K562 (cell line): ENCODE results near the gene ZFAND3. TPM values are rescaled to one million over a fixed set of nuclear protein-coding genes. Genes with fewer than 3 reads are reported as not detected.
A peak's percentile ranks its signal among the peaks of the same experiment; 100 is the strongest.

ENCODE experiments used
- ATAC-seq: fragments of 200-7000 bp; cut with Tn5 transposase; 3 replicates; pipeline ENCODE4 v1.9.1; 2020; ENCODE audit warnings: moderate library complexity
- BruUV-seq: library from RNA; stranded (reverse); fragments of 400-500 nt; replicated peaks from 2 replicates; lab custom pipeline; 2021; lab: Mats Ljungman, UMichigan
- CTCF ChIA-PET: fragments of 300-600 bp; formaldehyde crosslinking; extraction: SDS; loops from one replicate; lab custom pipeline; 2021; ENCODE audit warnings: low intra/inter-chr PET ratio; lab: Yijun Ruan, JAX
- POLR2A ChIA-PET: fragments of 300-600, 350-650 bp; sonication (Branson Sonifier 250); formaldehyde crosslinking; extraction: SDS; loops from one replicate; lab custom pipeline; 2021; ENCODE audit warnings: antibody characterized with exemption, inconsistent platforms; lab: Yijun Ruan, JAX
- DNase-seq, 4 experiments: peaks; one replicate each; pipeline versions ENCODE4 v3.0.0 to v3.0.0-alpha.2; 2011 to 2018; ENCODE audit warnings: low spot score in 3 of 4, mixed read lengths in 3 of 4; ENCODE audit errors: extremely low read depth in 1 of 4
- FAIRE-seq: peaks from 2 replicates; lab custom pipeline; 2011; peaks lifted over from hg19 to GRCh38; lab: Jason Lieb, UNC
- H2AFZ ChIP-seq: 2 replicates; pipeline ENCODE4 v1.6.0; 2011; ENCODE audit warnings: low read depth, low read length, control low read depth, inconsistent platforms
- H3K27ac ChIP-seq: fragments of 200-600 bp; 3 replicates; pipeline ENCODE4 v1.8.0; 2011; ENCODE audit warnings: low read depth, mild to moderate bottlenecking, control low read depth, inconsistent platforms, low read length, moderate library complexity, mixed read lengths; ENCODE audit errors: extremely low read depth
- H3K27me3 ChIP-seq, 2 experiments: fragments of 300-600 bp in 1 of 2; 2 replicates in 1 of 2; 3 replicates in 1 of 2; pipeline versions ENCODE4 v1.6.0 to v1.8.0; 2011; ENCODE audit warnings: inconsistent platforms in 2 of 2, low read length in 2 of 2, mild to moderate bottlenecking in 1 of 2, mixed read lengths in 1 of 2, moderate library complexity in 1 of 2; ENCODE audit not compliant: control insufficient read depth in 2 of 2, insufficient read depth in 2 of 2
- H3K36me3 ChIP-seq: fragments of 300-600 bp; 3 replicates; pipeline ENCODE4 v1.8.0; 2011; ENCODE audit warnings: mild to moderate bottlenecking, low read length, inconsistent platforms; ENCODE audit not compliant: control insufficient read depth, insufficient read depth
- H3K4me1 ChIP-seq, 2 experiments: fragments of 200-600 bp in 1 of 2; replicated peaks in 1 of 2; 2 replicates in 1 of 2; 3 replicates in 1 of 2; pipeline versions ENCODE4 v1.5.1 to v1.8.0; 2011; ENCODE audit warnings: inconsistent platforms in 2 of 2, low read length in 2 of 2, mild to moderate bottlenecking in 1 of 2, mixed read lengths in 1 of 2, moderate library complexity in 1 of 2; ENCODE audit not compliant: control insufficient read depth in 2 of 2, insufficient read depth in 2 of 2
- H3K4me2 ChIP-seq: 2 replicates; pipeline ENCODE4 v1.6.1; 2011; ENCODE audit warnings: low read length, control low read depth, inconsistent platforms, mixed read lengths; ENCODE audit not compliant: insufficient read depth
- H3K4me3 ChIP-seq: fragments of 200-600 bp; sonication (generic), shearing (Covaris generic); 2 replicates; pipeline ENCODE4 v1.5.1; 2016; ENCODE audit warnings: control low read depth, inconsistent platforms
- H3K79me2 ChIP-seq: fragments of 200-600 bp; 3 replicates; pipeline ENCODE4 v1.8.0; 2011; ENCODE audit warnings: low read length, inconsistent platforms; ENCODE audit not compliant: control insufficient read depth, insufficient read depth
- H3K9ac ChIP-seq, 2 experiments: 2 replicates each; pipeline versions ENCODE4 v1.6.0 to v1.6.1; 2011; ENCODE audit warnings: low read depth in 2 of 2, low read length in 2 of 2, control low read depth in 1 of 2, inconsistent platforms in 1 of 2, mild to moderate bottlenecking in 1 of 2, mixed read lengths in 1 of 2; ENCODE audit not compliant: insufficient read depth in 1 of 2
- H3K9me1 ChIP-seq: one replicate; pipeline ENCODE4 v1.6.0; 2011; ENCODE audit warnings: inconsistent platforms, mild to moderate bottlenecking, low read length, moderate library complexity; ENCODE audit not compliant: control insufficient read depth, insufficient read depth
- H3K9me3 ChIP-seq: replicated peaks from 2 replicates; pipeline ENCODE4 v1.5.1; 2011; ENCODE audit warnings: low read depth, low read length, inconsistent platforms; ENCODE audit not compliant: control insufficient read depth, insufficient read depth
- H4K20me1 ChIP-seq: replicated peaks from 2 replicates; pipeline ENCODE4 v1.6.1; 2011; ENCODE audit warnings: low read length, inconsistent platforms, mixed read lengths; ENCODE audit not compliant: control insufficient read depth, insufficient read depth
- ARID2 ChIP-seq: fragments of 450-650 bp; IDR thresholded peaks from 2 replicates; pipeline ENCODE4 v1.6.1; 2017; ENCODE audit warnings: antibody characterized with exemption, mild to moderate bottlenecking
- ATF1 ChIP-seq, 2 experiments: fragments of 450-650 bp in 1 of 2; IDR thresholded peaks; 2 replicates each; pipeline ENCODE4 v1.6.1; 2016; ENCODE audit warnings: missing compliant biosample characterization in 1 of 2, missing genetic modification characterization in 1 of 2
- CHCHD3 ChIP-seq: fragments of 250-450 bp; sonication (Bioruptor Pico); IDR thresholded peaks from 2 replicates; pipeline ENCODE4 v2.1.2; 2022; ENCODE audit warnings: mild to moderate bottlenecking
- ETV1 ChIP-seq: fragments of 450-650 bp; conservative IDR thresholded peaks from 2 replicates; pipeline ENCODE4 v1.6.1; 2016; ENCODE audit warnings: missing genetic modification characterization, control low read depth, low read depth, missing compliant biosample characterization
- HDGF ChIP-seq: fragments of 450-650 bp; IDR thresholded peaks from 2 replicates; pipeline ENCODE4 v1.6.1; 2016
- MCM3 ChIP-seq: fragments of 450-650 bp; IDR thresholded peaks from 2 replicates; pipeline ENCODE4 v1.6.1; 2016
- MED1 ChIP-seq: sonication (generic); formaldehyde crosslinking; IDR thresholded peaks from 2 replicates; pipeline ENCODE4 v1.8.1; 2023; ENCODE audit warnings: missing genetic modification reagents, borderline replicate concordance
- NCOR1 ChIP-seq: fragments of 450-650 bp; IDR thresholded peaks from 2 replicates; pipeline ENCODE4 v1.6.1; 2016; ENCODE audit warnings: mild to moderate bottlenecking, moderate library complexity
- NFIC ChIP-seq: fragments of 450-650 bp; IDR thresholded peaks from 2 replicates; pipeline ENCODE4 v1.6.1; 2017; ENCODE audit warnings: mild to moderate bottlenecking, inconsistent platforms
- RCOR1 ChIP-seq, 2 experiments: IDR thresholded peaks; 2 replicates each; pipeline ENCODE4 v1.6.1; 2012; ENCODE audit warnings: low read depth in 2 of 2, low read length in 2 of 2, borderline replicate concordance in 1 of 2, improper control_type of control experiment in 1 of 2
- TAF9B ChIP-seq: fragments of 450-650 bp; IDR thresholded peaks from 2 replicates; pipeline ENCODE4 v1.6.1; 2018; ENCODE audit warnings: mild to moderate bottlenecking; ENCODE audit not compliant: partially characterized antibody
- TAL1 ChIP-seq: fragments of 450-650 bp; IDR thresholded peaks from 2 replicates; pipeline ENCODE4 v1.6.1; 2016; ENCODE audit warnings: mild to moderate bottlenecking
- TCF3 ChIP-seq: sonication (generic); formaldehyde crosslinking; IDR thresholded peaks from 2 replicates; pipeline ENCODE4 v1.4.0; 2020; ENCODE audit warnings: mild to moderate bottlenecking, missing genetic modification reagents
- THRAP3 ChIP-seq: fragments of 450-650 bp; IDR thresholded peaks from 2 replicates; pipeline ENCODE4 v1.6.1; 2016; ENCODE audit warnings: mild to moderate bottlenecking, inconsistent platforms, borderline replicate concordance
- TRIM24 ChIP-seq, 2 experiments: fragments of 450-650 bp; IDR thresholded peaks; 2 replicates each; pipeline ENCODE4 v1.6.1; 2016
- YY1 ChIP-seq, 3 experiments: IDR thresholded peaks; 2 replicates each; pipeline ENCODE4 v1.6.1; 2011; ENCODE audit warnings: low read length in 2 of 3, mild to moderate bottlenecking in 2 of 3, moderate library complexity in 2 of 3, borderline replicate concordance in 1 of 3, control low read depth in 1 of 3, low read depth in 1 of 3; ENCODE audit not compliant: insufficient read depth in 3 of 3, insufficient replicate concordance in 2 of 3, control insufficient read depth in 1 of 3, insufficient read length in 1 of 3; ENCODE audit errors: extremely low read depth in 1 of 3
- ZKSCAN8 ChIP-seq: fragments of 200-800 bp; sonication (Bioruptor generic); IDR thresholded peaks from 2 replicates; pipeline ENCODE4 v1.6.1; 2016; ENCODE audit warnings: missing genetic modification characterization, missing compliant biosample characterization
- ZNF3 ChIP-seq: fragments of 250-450 bp; sonication (Bioruptor Pico); IDR thresholded peaks from 2 replicates; pipeline ENCODE4 v1.5.0; 2021; ENCODE audit warnings: mild to moderate bottlenecking, moderate library complexity
- ZNF324 ChIP-seq: fragments of 250-450 bp; sonication (Bioruptor Pico); IDR thresholded peaks from 2 replicates; pipeline ENCODE4 v1.4.0; 2020; ENCODE audit warnings: mild to moderate bottlenecking
- ZNF551 ChIP-seq: fragments of 250-450 bp; sonication (Bioruptor Pico); IDR thresholded peaks from 2 replicates; pipeline ENCODE4 v1.5.0; 2021; ENCODE audit warnings: mild to moderate bottlenecking, moderate library complexity
- ZNF76 ChIP-seq: fragments of 250-450 bp; sonication (Bioruptor Pico); IDR thresholded peaks from 2 replicates; pipeline ENCODE4 v1.4.0; 2020; ENCODE audit warnings: mild to moderate bottlenecking, moderate library complexity, borderline replicate concordance
- WGBS: fragments of 100-300 bp; shearing (Covaris generic); methylation state at CpG from one replicate; pipeline ENCODE4 v1.1.6; 2016; ENCODE audit warnings: low coverage, mixed read lengths; ENCODE audit not compliant: insufficient coverage; ENCODE audit errors: missing lambda C conversion rate; 5-methylcytosine and 5-hydroxymethylcytosine counted together
- in situ Hi-C: fragments of 300-500 bp; cut with MboI; formaldehyde crosslinking; loops from 4 replicates; pipeline ENCODE4 v1.15.0; 2018; ENCODE audit warnings: inconsistent platforms, mixed read lengths
- intact Hi-C: fragments of 100-400 bp; cut with micrococcal nuclease; formaldehyde crosslinking; loops from 2 replicates; pipeline ENCODE4 v1.14.2; 2022
- polyA plus RNA-seq, 8 experiments: library from polyadenylated mRNA; depleted of rRNA in 4 of 8; stranded (reverse) in 5 of 8; unstranded in 3 of 8; fragments of >200 nt; fragmentation: Nextera tagmentation in 2 of 8; fragmentation: Illumina TruSeq in 1 of 8; extraction: Ambion mirVana in 2 of 8; extraction: Trizol in 1 of 8; gene quantifications; 2 replicates each; pipeline versions ENCODE4 v1.2.1 to v1.2.3, GENCODE V29; 2011 to 2014; ENCODE audit warnings: inconsistent platforms in 1 of 8, missing spikeins in 1 of 8
- total RNA-seq, 7 experiments: library from RNA; depleted of rRNA in 6 of 7; stranded (reverse); fragments of >200 nt in 6 of 7; fragmentation: Illumina TruSeq in 2 of 7; extraction: Trizol in 2 of 7; gene quantifications; 2 replicates each; pipeline versions ENCODE4 v1.2.1 to v1.2.3, GENCODE V29; 2011 to 2021; ENCODE audit warnings: low replicate concordance in 1 of 7
- TF ChIP-seq, protein P1 (sequence below), 3 experiments: fragments of 200-800 bp in 1 of 3; fragments of 250-450 bp in 1 of 3; fragments of 450-650 bp in 1 of 3; sonication (Bioruptor Pico) in 1 of 3; sonication (Bioruptor generic) in 1 of 3; formaldehyde crosslinking in 1 of 3; IDR thresholded peaks; 2 replicates each; pipeline versions ENCODE4 v1.6.1 to v1.8.0; 2016 to 2022; ENCODE audit warnings: mild to moderate bottlenecking in 2 of 3, missing genetic modification characterization in 2 of 3, missing compliant biosample characterization in 1 of 3, moderate library complexity in 1 of 3

The ZFAND3 gene
- total and polyA plus RNA-seq, 9 of the 15 experiments (the other 6 are each of a cell fraction or from before 2014, with no cell fraction given): 0.81 to 26.6 (median 11.8) TPM

DNA sequence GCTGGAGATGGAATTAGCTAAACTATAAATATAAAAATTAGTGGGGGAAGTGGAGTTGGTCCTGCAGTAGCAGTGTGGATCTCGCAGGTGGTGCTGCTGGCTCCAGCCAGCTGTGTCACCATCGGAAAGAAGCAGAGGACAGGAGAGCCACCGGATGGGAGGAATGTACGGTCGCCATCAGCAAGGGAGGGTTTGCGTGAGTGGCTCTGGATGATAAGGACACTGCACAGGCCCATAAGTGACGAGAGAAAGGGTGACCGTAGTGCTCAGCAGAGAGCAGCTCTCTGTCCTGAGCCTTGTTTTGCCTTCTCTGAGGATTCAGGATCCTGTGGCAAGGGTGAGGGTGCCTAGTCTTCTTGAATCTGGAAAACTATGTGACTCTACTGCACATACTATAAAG lies 378.7 kb downstream of the ZFAND3 start:
- no peak overlapping the region for H3K4me3 ChIP-seq
- intact Hi-C loops (no loop called here), in situ Hi-C loops (no loop called here)
- H3K27me3 ChIP-seq: peaks cover 8 to 24% of the 10 kb centered on the region in 2 experiments; a peak in 4 of 5 replicates
- H3K4me2 ChIP-seq: no peak overlapping the region
- peak; percentile 55 for FAIRE-seq
- no peaks in the 10 kb centered on the region for H3K9me3 ChIP-seq
- H3K4me1 ChIP-seq: no peaks in the 10 kb centered on the region
- ATAC-seq: peak; percentile 98
- ChIA-PET POLR2A (interaction anchor here (0.9 to 1.2 kb wide), 2 partner anchors 10 to 11 kb away, joined by 5 to 6 read pairs; no protein-coding TSS in a partner anchor), CTCF (no interaction called here)
- DNase-seq: peak in 2 of 4 experiments; percentile 61 to 70
- 0 out of 2 replicates have a peak, but pooled peaks cover 4% of the 10 kb centered on the region for H4K20me1 ChIP-seq
- BruUV-seq: no TSS peak
- H3K27ac ChIP-seq: no peak overlapping the region
- H3K79me2 ChIP-seq: no peaks in the 10 kb centered on the region
- H3K36me3 ChIP-seq: no peaks in the 10 kb centered on the region
- no peak overlapping the region for H3K9ac ChIP-seq
- H3K9me1 ChIP-seq: no peaks in the 10 kb centered on the region
- 2% methylated on average over 8 of the region's 8 CpGs for WGBS
- H2AFZ ChIP-seq: no peak overlapping the region
- TF ChIP-seq ZNF551 (CRISPR knock-in tag) (no peak), YY1 (IDR thresholded peaks at IDR 0.05; ENCODE audit: borderline replicate concordance in 1 of 3, control insufficient read depth in 1 of 3, extremely low read depth in 1 of 3, insufficient read depth in 3 of 3, insufficient read length in 1 of 3, insufficient replicate concordance in 2 of 3, low read depth in 1 of 3, low read length in 2 of 3) (peak in 1 of 3 experiments; percentile 31), TCF3 (CRISPR knock-in tag) (peak; percentile 79), ATF1 (CRISPR knock-in tag; IDR thresholded peaks at IDR 0.05) (no peak), ATF1 (tag; IDR thresholded peaks at IDR 0.05) (no peak), ZNF324 (CRISPR knock-in tag) (no peak), ARID2 (no peak), TRIM24 (IDR thresholded peaks at IDR 0.05) (0 out of 4 replicates have a peak, but pooled peaks of 1 of the 2 experiments have one; percentile 52), MED1 (CRISPR knock-in tag) (no peak), ZNF76 (CRISPR knock-in tag) (no peak), ETV1 (peak; percentile 83), ZNF3 (CRISPR knock-in tag) (no peak), TAF9B (no peak), NFIC (0 out of 2 replicates have a peak, but pooled peaks have one; percentile 20), HDGF (no peak), THRAP3 (no peak), ZKSCAN8 (CRISPR knock-in tag) (no peak), CHCHD3 (CRISPR knock-in tag) (no peak), RCOR1 (IDR thresholded peaks at IDR 0.05; ENCODE audit: borderline replicate concordance in 1 of 2, low read depth in 2 of 2, low read length in 2 of 2) (peak in 1 of 2 experiments; percentile 63; a peak in 2 of 4 replicates), NCOR1 (0 out of 2 replicates have a peak, but pooled peaks have one; percentile 17), TAL1 (peak; percentile 58; the same call in 1 of the 2 replicates), MCM3 (no peak)
- TF ChIP-seq, protein P1, sequence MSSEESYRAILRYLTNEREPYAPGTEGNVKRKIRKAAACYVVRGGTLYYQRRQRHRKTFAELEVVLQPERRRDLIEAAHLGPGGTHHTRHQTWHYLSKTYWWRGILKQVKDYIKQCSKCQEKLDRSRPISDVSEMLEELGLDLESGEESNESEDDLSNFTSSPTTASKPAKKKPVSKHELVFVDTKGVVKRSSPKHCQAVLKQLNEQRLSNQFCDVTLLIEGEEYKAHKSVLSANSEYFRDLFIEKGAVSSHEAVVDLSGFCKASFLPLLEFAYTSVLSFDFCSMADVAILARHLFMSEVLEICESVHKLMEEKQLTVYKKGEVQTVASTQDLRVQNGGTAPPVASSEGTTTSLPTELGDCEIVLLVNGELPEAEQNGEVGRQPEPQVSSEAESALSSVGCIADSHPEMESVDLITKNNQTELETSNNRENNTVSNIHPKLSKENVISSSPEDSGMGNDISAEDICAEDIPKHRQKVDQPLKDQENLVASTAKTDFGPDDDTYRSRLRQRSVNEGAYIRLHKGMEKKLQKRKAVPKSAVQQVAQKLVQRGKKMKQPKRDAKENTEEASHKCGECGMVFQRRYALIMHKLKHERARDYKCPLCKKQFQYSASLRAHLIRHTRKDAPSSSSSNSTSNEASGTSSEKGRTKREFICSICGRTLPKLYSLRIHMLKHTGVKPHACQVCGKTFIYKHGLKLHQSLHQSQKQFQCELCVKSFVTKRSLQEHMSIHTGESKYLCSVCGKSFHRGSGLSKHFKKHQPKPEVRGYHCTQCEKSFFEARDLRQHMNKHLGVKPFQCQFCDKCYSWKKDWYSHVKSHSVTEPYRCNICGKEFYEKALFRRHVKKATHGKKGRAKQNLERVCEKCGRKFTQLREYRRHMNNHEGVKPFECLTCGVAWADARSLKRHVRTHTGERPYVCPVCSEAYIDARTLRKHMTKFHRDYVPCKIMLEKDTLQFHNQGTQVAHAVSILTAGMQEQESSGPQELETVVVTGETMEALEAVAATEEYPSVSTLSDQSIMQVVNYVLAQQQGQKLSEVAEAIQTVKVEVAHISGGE (CRISPR knock-in tag; IDR thresholded peaks at IDR 0.05): no peak
